ENCODE measurements around the gene UNC5C.

The UNC5C gene

DNA sequence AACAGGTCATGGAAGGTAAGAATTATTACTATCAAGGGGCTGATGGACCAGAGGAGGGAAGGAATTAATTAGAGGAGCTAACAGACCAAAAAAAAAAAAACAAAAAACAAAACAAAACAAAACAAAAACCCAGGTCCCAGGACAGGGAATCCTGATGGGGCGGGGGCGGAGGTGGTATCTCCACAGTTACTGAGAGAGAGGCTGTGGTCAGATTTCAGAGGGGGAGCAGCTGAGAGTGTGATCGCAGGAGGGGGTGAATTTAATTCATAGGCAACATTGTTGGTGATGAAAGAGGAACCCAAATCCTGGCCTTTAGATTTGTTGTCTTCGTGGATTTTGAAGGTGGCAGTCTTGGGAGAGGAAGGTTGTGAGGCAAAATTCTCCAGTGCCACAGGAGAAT is 389.4 kb downstream of the UNC5C start:
- H3K9me3 ChIP-seq (ENCODE audit: low read length): no peaks in the 10 kb centered on the region
- no peak overlapping the region for H3K4me3 ChIP-seq (ENCODE audit: low read depth, low read length, poor library complexity, severe bottlenecking)
- no peak overlapping the region for H3K4me2 ChIP-seq (ENCODE audit: low read length)
- no peaks in the 10 kb centered on the region for H3K36me3 ChIP-seq (ENCODE audit: insufficient read depth, low read length)
- H3K27ac ChIP-seq (ENCODE audit: low read depth, low read length, poor library complexity, severe bottlenecking): no peak overlapping the region
- H2AFZ ChIP-seq (ENCODE audit: low read length): no peak overlapping the region
- no peaks in the 10 kb centered on the region for H3K4me1 ChIP-seq (ENCODE audit: insufficient read depth, low read length, severe bottlenecking)
- H3F3A ChIP-seq (ENCODE audit: insufficient read depth, low read length): no peaks in the 10 kb centered on the region
- no peak overlapping the region for H3K9ac ChIP-seq (ENCODE audit: low read length)
- no peaks in the 10 kb centered on the region for H3K79me2 ChIP-seq (ENCODE audit: insufficient read depth, low read length)
- H3K9me2 ChIP-seq (ENCODE audit: low read depth, low read length): no peaks in the 10 kb centered on the region
- no peak for TF ChIP-seq CTCF (IDR thresholded peaks at IDR 0.05; ENCODE audit: low read length)
- TF ChIP-seq EZH2 (IDR thresholded peaks at IDR 0.05; ENCODE audit: borderline replicate concordance, low read length): no peak
- H3K27me3 ChIP-seq (ENCODE audit: insufficient read depth, low read length): no peaks in the 10 kb centered on the region
- no peaks in the 10 kb centered on the region for H4K20me1 ChIP-seq (ENCODE audit: insufficient read depth, low read length)

- H3K27me3 ChIP-seq (ENCODE audit: insufficient read depth, low read length): no peaks in the 10 kb centered on the region
- no peaks in the 10 kb centered on the region for H3F3A ChIP-seq (ENCODE audit: insufficient read depth, low read length)
- no peaks in the 10 kb centered on the region for H3K9me3 ChIP-seq (ENCODE audit: low read length)
- no peaks in the 10 kb centered on the region for H3K79me2 ChIP-seq (ENCODE audit: insufficient read depth, low read length)
- H3K4me3 ChIP-seq (ENCODE audit: low read depth, low read length, poor library complexity, severe bottlenecking): no peak overlapping the region
- no peaks in the 10 kb centered on the region for H4K20me1 ChIP-seq (ENCODE audit: insufficient read depth, low read length)
- no peak overlapping the region for H2AFZ ChIP-seq (ENCODE audit: low read length)
- H3K9ac ChIP-seq (ENCODE audit: low read length): no peak overlapping the region
- no peaks in the 10 kb centered on the region for H3K9me2 ChIP-seq (ENCODE audit: low read depth, low read length)
- no peak overlapping the region for H3K27ac ChIP-seq (ENCODE audit: low read depth, low read length, poor library complexity, severe bottlenecking)
- no peak overlapping the region for H3K4me2 ChIP-seq (ENCODE audit: low read length)
- TF ChIP-seq CTCF (IDR thresholded peaks at IDR 0.05; ENCODE audit: low read length) (no peak), EZH2 (IDR thresholded peaks at IDR 0.05; ENCODE audit: borderline replicate concordance, low read length) (no peak)
- H3K4me1 ChIP-seq (ENCODE audit: insufficient read depth, low read length, severe bottlenecking): no peaks in the 10 kb centered on the region
- H3K36me3 ChIP-seq (ENCODE audit: insufficient read depth, low read length): no peaks in the 10 kb centered on the region
Observed at GRCh38 chr4:95158626-95159025, 390.1 kb downstream of the UNC5C start.

- Histone ChIP-seq H3K79me2 (ENCODE audit: insufficient read depth, low read length) (no peaks in the 10 kb centered on the region), H3K4me2 (ENCODE audit: low read length) (no peak overlapping the region), H4K20me1 (ENCODE audit: insufficient read depth, low read length) (no peaks in the 10 kb centered on the region), H3K9ac (ENCODE audit: low read length) (no peak overlapping the region), H3K4me1 (ENCODE audit: insufficient read depth, low read length, severe bottlenecking) (no peaks in the 10 kb centered on the region), H3K27me3 (ENCODE audit: insufficient read depth, low read length) (no peaks in the 10 kb centered on the region), H3K36me3 (ENCODE audit: insufficient read depth, low read length) (no peaks in the 10 kb centered on the region), H3K9me2 (ENCODE audit: low read depth, low read length) (no peaks in the 10 kb centered on the region), H3K27ac (ENCODE audit: low read depth, low read length, poor library complexity, severe bottlenecking) (no peak overlapping the region), H2AFZ (ENCODE audit: low read length) (no peak overlapping the region), H3F3A (ENCODE audit: insufficient read depth, low read length) (no peaks in the 10 kb centered on the region), H3K9me3 (ENCODE audit: low read length) (no peaks in the 10 kb centered on the region), H3K4me3 (ENCODE audit: low read depth, low read length, poor library complexity, severe bottlenecking) (no peak overlapping the region)
- no peak for TF ChIP-seq EZH2 (IDR thresholded peaks at IDR 0.05; ENCODE audit: borderline replicate concordance, low read length)
- TF ChIP-seq CTCF (IDR thresholded peaks at IDR 0.05; ENCODE audit: low read length): no peak
Observed at GRCh38 chr4:95158045-95158444, 390.7 kb downstream of the UNC5C start.
